Activated T-helper 1 cell treated with anti-CD3 and anti-CD28 coated beads, Interleukin-12 subunit alpha, Interleukin-12 subunit beta, Interleukin-2, Interleukin-4 antibody, amounts not matched to agents 30 ng/mL and 10 ng/mL and 1 ng/mL, durations not matched to agents 14 hours and 24 hours and 36 hours (primary cell): ENCODE results near the gene DUSP15. TPM values are rescaled to one million over a fixed set of nuclear protein-coding genes. Genes with fewer than 3 reads are reported as not detected.

Source experiments
- DNase-seq: peaks from one replicate; pipeline ENCODE4 v3.0.0; 2021; ENCODE audit warnings: low spot score
- H3K27ac Mint-ChIP-seq: one replicate; pipeline ENCODE4 v1.8.0; 2021; ENCODE audit warnings: mild to moderate bottlenecking, mixed read lengths
- H3K27me3 Mint-ChIP-seq: one replicate; pipeline ENCODE4 v1.8.0; 2022; ENCODE audit warnings: mild to moderate bottlenecking, moderate library complexity, mixed read lengths; ENCODE audit not compliant: insufficient read depth
- H3K36me3 Mint-ChIP-seq: one replicate; pipeline ENCODE4 v1.8.0; 2021; ENCODE audit warnings: low read depth, mixed read lengths
- H3K4me1 Mint-ChIP-seq: one replicate; pipeline ENCODE4 v1.8.0; 2021; ENCODE audit warnings: low read depth, mixed read lengths
- H3K4me3 Mint-ChIP-seq: one replicate; pipeline ENCODE4 v1.8.0; 2021; ENCODE audit warnings: mild to moderate bottlenecking, moderate library complexity, mixed read lengths
- H3K9me3 Mint-ChIP-seq: one replicate; pipeline ENCODE4 v1.8.0; 2021; ENCODE audit warnings: mixed read lengths
- intact Hi-C: fragments of 100-400 bp; cut with micrococcal nuclease; formaldehyde crosslinking; loops from one replicate; pipeline ENCODE4 v1.15.1; 2024
- total RNA-seq: library from RNA; stranded (reverse); gene quantifications from 2 replicates; pipeline ENCODE4 v1.2.3, GENCODE V29; 2022

The DUSP15 gene
- total RNA-seq, 1 donor from 2014 or later = not detected

- Mint-ChIP-seq H3K27me3 (peaks cover 21% of the 10 kb centered on the region), H3K36me3 (no peaks in the 10 kb centered on the region)
These were observed 20.9 kb downstream of the DUSP15 start for GRCh38 chr20:31849306-31849930.

GRCh38 chr20:31848088-31848999, 22.0 kb downstream of the DUSP15 start:
- H3K4me1 Mint-ChIP-seq = no peaks in the 10 kb centered on the region
- DNase-seq = no peak
- intact Hi-C loops = no loop called here
- no peaks in the 10 kb centered on the region for H3K9me3 Mint-ChIP-seq
- no peak overlapping the region for H3K4me3 Mint-ChIP-seq
- H3K27ac Mint-ChIP-seq = no peak overlapping the region
- peaks cover 22% of the 10 kb centered on the region for H3K27me3 Mint-ChIP-seq
- no peaks in the 10 kb centered on the region for H3K36me3 Mint-ChIP-seq

More at GRCh38 chr20:31849306-31849930, 20.9 kb downstream of the DUSP15 start:
- Mint-ChIP-seq H3K4me1 (no peaks in the 10 kb centered on the region), H3K27ac (no peak overlapping the region), H3K4me3 (no peak overlapping the region), H3K9me3 (no peaks in the 10 kb centered on the region)
- intact Hi-C loops = no loop called here
- DNase-seq = no peak

GRCh38 chr20:31846793-31847138, 23.6 kb downstream of the DUSP15 start:
- Mint-ChIP-seq H3K4me3 (no peak overlapping the region), H3K9me3 (no peaks in the 10 kb centered on the region), H3K27me3 (peaks cover 22% of the 10 kb centered on the region), H3K4me1 (no peaks in the 10 kb centered on the region), H3K36me3 (no peaks in the 10 kb centered on the region), H3K27ac (no peak overlapping the region)
- DNase-seq = no peak
- intact Hi-C loops = loop anchor here (1.0 kb wide), 1 partner anchor 23 kb away; no protein-coding TSS in a partner anchor

GRCh38 chr20:31845300-31845863, 24.9 kb downstream of the DUSP15 start, which contains the start of gene FOXS1:
TSS of gene FOXS1 (minus strand) at chr20:31845604. CDS start at chr20:31845542, 62 bp downstream.
- Mint-ChIP-seq H3K27me3 (peaks cover 12% of the 10 kb centered on the region), H3K9me3 (no peaks in the 10 kb centered on the region), H3K4me3 (no peak within 1 kb of the TSS), H3K4me1 (no peaks in the 10 kb centered on the region), H3K36me3 (no peaks in the 10 kb centered on the region), H3K27ac (no peak within 1 kb of the TSS)
- intact Hi-C loops = no loop called here
- no peak for DNase-seq

GRCh38 chr20:31844737-31845299, 25.5 kb downstream of the DUSP15 start:
- H3K4me3 Mint-ChIP-seq = no peak overlapping the region
- no peaks in the 10 kb centered on the region for H3K4me1 Mint-ChIP-seq
- H3K9me3 Mint-ChIP-seq = no peaks in the 10 kb centered on the region
- peaks cover 7% of the 10 kb centered on the region for H3K27me3 Mint-ChIP-seq
- H3K36me3 Mint-ChIP-seq = no peaks in the 10 kb centered on the region
- intact Hi-C loops = no loop called here
- DNase-seq = no peak
- no peak overlapping the region for H3K27ac Mint-ChIP-seq

GRCh38 chr20:31843881-31844280, 26.4 kb downstream of the DUSP15 start:
- H3K4me3 Mint-ChIP-seq = no peak overlapping the region
- H3K36me3 Mint-ChIP-seq = no peaks in the 10 kb centered on the region
- no peak overlapping the region for H3K27ac Mint-ChIP-seq
- H3K27me3 Mint-ChIP-seq = peaks cover 5% of the 10 kb centered on the region
- no peaks in the 10 kb centered on the region for H3K4me1 Mint-ChIP-seq
- H3K9me3 Mint-ChIP-seq = no peaks in the 10 kb centered on the region
- DNase-seq = no peak
- intact Hi-C loops = no loop called here

- Mint-ChIP-seq H3K27me3 (peaks cover 3% of the 10 kb centered on the region), H3K4me3 (no peak overlapping the region), H3K4me1 (no peaks in the 10 kb centered on the region), H3K36me3 (no peaks in the 10 kb centered on the region), H3K9me3 (no peaks in the 10 kb centered on the region), H3K27ac (no peak overlapping the region)
- DNase-seq = no peak
- intact Hi-C loops = no loop called here
These were observed 27.0 kb downstream of the DUSP15 start for GRCh38 chr20:31843288-31843687.

GRCh38 chr20:31842471-31843157, 27.7 kb downstream of the DUSP15 start:
- H3K27ac Mint-ChIP-seq = no peak overlapping the region
- no peak overlapping the region for H3K4me3 Mint-ChIP-seq
- no peaks in the 10 kb centered on the region for H3K36me3 Mint-ChIP-seq
- DNase-seq = no peak
- intact Hi-C loops = no loop called here
- no peaks in the 10 kb centered on the region for H3K4me1 Mint-ChIP-seq
- H3K27me3 Mint-ChIP-seq = peaks cover 3% of the 10 kb centered on the region
- H3K9me3 Mint-ChIP-seq = no peaks in the 10 kb centered on the region

- peaks cover 3% of the 10 kb centered on the region for H3K27me3 Mint-ChIP-seq
- H3K4me3 Mint-ChIP-seq = no peak overlapping the region
- no peak for DNase-seq
- intact Hi-C loops = no loop called here
- H3K27ac Mint-ChIP-seq = no peak overlapping the region
- H3K36me3 Mint-ChIP-seq = no peaks in the 10 kb centered on the region
- no peaks in the 10 kb centered on the region for H3K4me1 Mint-ChIP-seq
- no peaks in the 10 kb centered on the region for H3K9me3 Mint-ChIP-seq
These were observed 28.4 kb downstream of the DUSP15 start for GRCh38 chr20:31841928-31842327.

GRCh38 chr20:31840906-31841816, 29.2 kb downstream of the DUSP15 start:
- H3K9me3 Mint-ChIP-seq = no peaks in the 10 kb centered on the region
- no peak overlapping the region for H3K27ac Mint-ChIP-seq
- intact Hi-C loops = no loop called here
- no peaks in the 10 kb centered on the region for H3K36me3 Mint-ChIP-seq
- DNase-seq = no peak
- H3K27me3 Mint-ChIP-seq = peaks cover 1% of the 10 kb centered on the region
- no peak overlapping the region for H3K4me3 Mint-ChIP-seq
- H3K4me1 Mint-ChIP-seq = peaks cover 5% of the 10 kb centered on the region

GRCh38 chr20:31839782-31840487, 30.4 kb downstream of the DUSP15 start:
- DNase-seq = no peak
- intact Hi-C loops = no loop called here
- H3K36me3 Mint-ChIP-seq = no peaks in the 10 kb centered on the region
- no peaks in the 10 kb centered on the region for H3K9me3 Mint-ChIP-seq
- H3K4me1 Mint-ChIP-seq = peaks cover 7% of the 10 kb centered on the region
- H3K27me3 Mint-ChIP-seq = peaks cover 1% of the 10 kb centered on the region
- no peak overlapping the region for H3K4me3 Mint-ChIP-seq
- no peak overlapping the region for H3K27ac Mint-ChIP-seq
